NCI-H748 treated with DMSO at 0.1 percent for 48 hours (cell line): ENCODE results near the gene MMP24.

Source experiments
- DNase-seq: peaks from one replicate; lab custom pipeline; 2025; lab: John Stamatoyannopoulos, UW

MMP24 gene

DNA sequence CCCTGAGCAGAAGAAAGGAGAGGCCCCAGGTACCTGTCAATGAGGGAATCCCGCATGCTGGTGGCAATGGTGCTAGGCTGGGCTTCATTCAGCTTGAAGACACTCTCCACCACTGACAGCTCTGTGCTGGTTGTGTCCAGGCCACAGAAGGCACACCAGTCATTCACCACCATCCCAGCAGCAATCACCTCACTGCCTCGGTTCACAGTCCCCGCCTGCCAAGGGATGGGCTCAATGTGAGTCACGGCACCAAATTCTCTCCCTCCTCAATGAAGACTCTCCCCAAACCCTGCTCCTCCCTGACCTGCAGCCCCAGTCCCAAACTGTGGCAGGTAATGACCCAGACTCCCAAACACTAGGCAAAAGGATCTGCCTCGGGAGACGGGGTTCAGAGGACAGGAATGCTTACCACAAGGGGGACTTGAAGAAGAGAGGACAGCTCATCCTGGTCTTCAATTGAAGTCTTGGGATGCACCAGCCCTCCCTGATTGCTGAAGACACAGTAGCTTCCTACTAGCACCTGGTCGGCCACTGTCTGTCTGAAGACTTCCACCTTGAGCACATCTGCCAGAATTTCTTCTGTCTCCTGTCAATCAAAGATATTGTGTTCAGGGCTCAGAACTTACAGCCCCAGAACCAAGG lies 53.2 kb downstream of the MMP24 start:
- no peak for DNase-seq

GRCh38 chr20:35280523-35280922 lies 54.0 kb downstream of the MMP24 start:
- no peak for DNase-seq

- DNase-seq, result no peak
Observed at GRCh38 chr20:35281506-35282101, 55.1 kb downstream of the MMP24 start.

GRCh38 chr20:35283441-35284266 lies 57.2 kb downstream of the MMP24 start:
- no peak for DNase-seq

GRCh38 chr20:35284267-35284991 lies 57.9 kb downstream of the MMP24 start, which contains the start of gene EIF6:
TSS of gene EIF6 (minus strand) at chr20:35284772. CDS start at chr20:35284487, 285 bp downstream.
- peak; percentile 36 for DNase-seq

DNA sequence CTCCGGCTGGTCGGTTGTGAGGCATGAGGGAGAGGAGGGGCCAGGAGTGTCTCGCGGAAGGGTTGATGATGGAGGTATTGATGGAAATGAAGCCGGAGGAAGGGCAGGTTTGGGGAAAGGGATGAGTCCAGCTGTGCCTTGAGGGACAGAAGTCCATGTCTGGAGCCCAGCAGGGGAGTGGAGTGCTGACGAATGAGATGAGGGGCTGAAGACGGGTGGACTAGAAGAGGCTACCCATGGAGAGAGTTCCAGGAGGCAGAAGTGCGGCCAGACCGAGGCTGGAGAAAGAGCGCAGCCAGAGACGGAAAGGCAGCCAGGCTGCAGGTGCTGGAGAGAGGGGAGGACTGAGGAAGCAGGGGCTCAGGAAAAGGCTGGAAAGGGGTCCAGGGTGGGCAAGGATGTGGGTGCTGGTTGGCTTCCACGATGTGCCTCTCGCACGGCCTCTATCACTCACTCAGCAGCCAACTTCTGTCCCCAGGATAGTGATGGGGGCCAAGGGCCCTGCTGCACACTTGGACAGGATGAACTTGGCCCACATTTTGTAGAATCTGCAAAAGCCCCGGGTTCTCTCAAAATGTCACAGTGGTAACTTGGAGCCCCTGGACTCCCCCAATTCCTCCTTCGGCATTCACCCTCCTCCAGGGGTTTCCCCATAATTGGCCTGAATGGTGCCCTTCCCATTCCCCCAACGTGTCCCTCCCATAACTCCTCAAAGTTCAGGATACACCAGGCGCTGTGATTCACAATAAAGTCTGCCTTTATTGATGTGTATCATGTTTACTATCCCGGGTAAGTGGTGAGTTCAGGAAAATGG lies 58.7 kb downstream of the MMP24 start:
- DNase-seq, result no peak

DNA sequence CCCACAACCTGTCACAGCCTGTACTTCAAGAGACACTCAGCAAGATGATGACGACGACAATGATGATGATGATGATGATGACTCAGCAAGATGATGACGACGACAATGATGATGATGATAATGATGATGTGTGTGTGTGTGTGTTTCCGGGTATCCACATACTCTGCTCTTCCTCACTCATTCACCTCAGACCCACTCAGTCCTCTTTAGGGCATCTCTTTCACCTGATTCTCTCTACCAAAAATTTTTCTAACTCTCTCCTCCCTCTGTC lies 59.3 kb downstream of the MMP24 start:
- DNase-seq, result no peak

- no peak for DNase-seq
Observed at GRCh38 chr20:35286077-35286898, 59.8 kb downstream of the MMP24 start.

GRCh38 chr20:35286899-35287508 lies 60.5 kb downstream of the MMP24 start:
- DNase-seq, result no peak

DNA sequence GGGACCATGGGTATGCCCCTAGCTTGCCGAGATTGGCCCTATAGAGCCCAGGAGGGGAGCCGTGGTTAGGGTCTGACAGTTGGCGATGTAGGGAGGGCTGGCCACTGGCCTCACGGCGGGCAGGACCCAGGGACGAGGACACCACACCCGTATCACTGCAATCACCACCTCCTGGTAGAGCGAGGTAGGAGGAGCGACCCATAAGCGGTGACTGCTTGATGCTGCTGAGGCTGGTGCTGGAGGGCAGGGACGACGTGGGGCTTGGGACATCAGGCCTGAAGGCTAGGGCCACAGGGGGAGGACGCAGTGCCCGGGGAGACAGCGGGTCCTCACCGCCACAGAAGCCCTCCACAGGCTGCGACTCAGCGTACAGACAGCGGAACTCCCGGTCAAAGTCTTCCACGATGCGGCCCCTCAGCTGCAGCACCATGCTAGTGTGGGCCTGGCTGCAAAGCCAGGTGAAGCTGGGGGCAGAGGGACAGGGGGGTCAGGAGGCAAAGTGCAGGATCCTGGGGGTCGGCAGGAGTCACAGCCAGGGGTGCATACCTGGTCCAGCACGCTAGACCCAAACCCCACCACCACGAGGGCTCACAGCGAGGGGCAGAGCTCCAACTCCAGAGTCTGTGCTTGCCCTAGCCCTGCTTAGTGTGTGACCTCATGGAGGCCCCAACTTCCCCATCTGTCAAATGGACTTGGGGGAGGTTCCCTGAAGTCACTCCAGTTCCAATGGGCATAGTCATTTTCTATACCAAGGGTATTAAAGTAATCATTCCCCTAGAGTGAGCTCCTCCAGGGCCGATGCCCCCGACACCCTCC lies 61.2 kb downstream of the MMP24 start:
- DNase-seq, result no peak

DNA sequence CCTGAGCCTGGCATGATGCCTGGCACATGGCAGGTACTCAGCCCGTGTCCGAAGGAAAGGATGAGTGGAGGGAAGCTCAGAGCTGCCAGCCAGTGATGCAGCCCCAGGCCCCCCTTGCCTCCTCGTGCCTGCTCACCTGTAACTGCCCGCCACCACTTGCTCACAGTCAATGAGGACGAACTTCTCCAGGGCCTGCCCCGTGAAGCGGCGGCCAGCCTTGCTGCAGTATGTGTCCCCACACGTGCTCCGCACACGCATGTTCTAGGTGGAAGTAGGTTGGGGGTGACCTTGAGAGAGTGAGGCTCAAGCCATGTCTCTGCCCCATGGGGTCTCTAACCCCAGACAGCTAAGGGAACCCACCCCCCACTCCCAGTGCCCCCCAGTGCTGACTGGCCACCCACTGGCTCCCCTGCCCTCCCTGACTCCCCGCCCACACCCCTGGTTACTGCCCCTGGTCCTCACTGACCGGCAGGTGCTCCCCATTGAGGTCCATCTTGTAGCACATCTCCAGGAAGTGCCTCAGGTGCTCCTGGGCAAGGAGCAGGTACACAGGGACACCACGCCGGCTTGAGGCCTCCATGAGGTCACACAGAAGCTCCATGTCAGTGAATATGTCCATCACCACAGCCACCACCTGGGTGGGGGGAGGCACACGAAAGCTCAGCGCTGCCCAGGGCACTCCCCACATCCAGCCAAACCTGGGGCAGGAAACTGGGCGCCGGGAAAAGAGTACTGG lies 62.0 kb downstream of the MMP24 start:
- DNase-seq, result no peak

- DNase-seq, result no peak
Observed at GRCh38 chr20:35290186-35290886, 63.8 kb downstream of the MMP24 start.

DNA sequence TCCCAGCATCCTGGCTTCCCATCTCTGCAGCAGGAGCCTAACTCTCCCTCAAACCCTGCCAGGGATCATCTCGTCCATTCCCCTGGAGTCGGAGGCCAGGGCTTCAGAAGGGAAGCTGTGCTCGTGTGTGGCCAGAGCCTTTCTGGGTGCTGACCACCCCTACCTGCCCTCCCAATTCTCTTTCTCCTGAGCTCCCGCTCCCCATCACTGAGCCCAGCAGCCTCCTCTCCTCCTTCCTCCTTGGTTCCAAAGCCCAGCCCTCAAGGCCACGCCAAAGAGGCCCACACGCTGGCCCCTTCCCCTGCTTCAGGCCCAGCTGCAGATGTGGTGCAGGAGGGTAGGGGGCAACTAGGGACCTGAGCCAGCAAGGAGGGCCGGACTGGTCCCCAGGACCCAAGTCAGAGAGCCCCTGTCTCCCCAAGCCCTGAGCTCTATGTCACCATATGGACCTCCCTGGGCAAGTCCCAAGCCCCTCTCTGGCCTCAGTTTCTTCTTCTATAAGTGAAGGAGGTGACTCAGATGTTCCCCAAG lies 64.5 kb downstream of the MMP24 start:
- DNase-seq, result no peak

GRCh38 chr20:35291654-35292503 lies 65.4 kb downstream of the MMP24 start, which contains the start of gene FAM83C:
TSS of gene FAM83C (minus strand) at chr20:35292425. CDS start at chr20:35292304, 121 bp downstream.
- DNase-seq, result no peak

GRCh38 chr20:35292504-35293285 lies 66.2 kb downstream of the MMP24 start:
- DNase-seq, result no peak
